ENCODE data around the gene BCL2L15.
A peak's percentile ranks its signal among the peaks of the same experiment; 100 is the strongest.

Gene BCL2L15

DNA sequence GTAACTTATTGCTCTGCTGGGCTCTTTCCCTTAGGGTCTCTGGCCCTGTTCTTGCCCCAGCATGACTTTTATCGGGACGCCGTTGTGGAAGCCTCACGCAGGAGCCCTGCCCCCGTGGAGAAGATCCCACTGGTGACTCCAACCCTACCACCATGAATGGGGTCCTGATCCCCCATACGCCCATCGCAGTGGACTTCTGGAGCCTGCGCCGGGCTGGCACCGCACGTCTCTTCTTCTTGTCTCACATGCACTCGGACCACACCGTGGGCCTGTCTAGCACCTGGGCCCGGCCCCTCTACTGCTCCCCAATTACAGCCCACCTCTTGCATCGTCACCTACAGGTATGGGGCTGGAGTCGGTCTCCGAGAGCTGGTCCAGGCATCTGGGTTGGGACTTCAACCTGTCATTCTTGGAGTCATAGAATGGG is 18.1 kb upstream of the BCL2L15 start:
- DNase-seq (ENCODE audit: low spot score): no peak

- DNase-seq (ENCODE audit: low spot score): peak; percentile 98
These were observed 17.5 kb upstream of the BCL2L15 start, which contains the start of the genes AP4B1 and DCLRE1B for GRCh38 chr1:113904674-113905434. Gene AP4B1, minus strand, starts transcription at chr1:113904799. Its CDS starts 82 bp downstream, at chr1:113904717. Gene DCLRE1B, plus strand, starts transcription at chr1:113905326. Its CDS starts 261 bp downstream, at chr1:113905587.

DNA sequence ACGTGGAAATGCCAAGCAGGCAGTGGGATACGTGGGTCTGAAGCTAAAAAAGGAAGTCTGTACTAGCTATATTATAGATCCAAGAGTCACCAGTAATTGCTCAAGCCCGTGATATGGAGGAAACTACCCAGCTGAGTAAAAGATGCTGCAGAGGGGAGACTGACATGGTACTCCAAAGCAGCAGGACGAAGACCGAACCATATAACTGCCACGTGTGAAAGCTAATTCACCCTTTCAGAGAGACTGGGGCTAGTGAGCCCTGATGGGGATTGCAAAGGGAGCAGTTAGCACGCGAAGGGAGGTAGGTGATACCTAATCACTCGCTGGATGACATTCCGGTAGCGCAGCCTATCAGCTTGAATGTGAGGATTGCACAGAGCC is 16.9 kb upstream of the BCL2L15 start:
- no peak for DNase-seq (ENCODE audit: low spot score)

DNA sequence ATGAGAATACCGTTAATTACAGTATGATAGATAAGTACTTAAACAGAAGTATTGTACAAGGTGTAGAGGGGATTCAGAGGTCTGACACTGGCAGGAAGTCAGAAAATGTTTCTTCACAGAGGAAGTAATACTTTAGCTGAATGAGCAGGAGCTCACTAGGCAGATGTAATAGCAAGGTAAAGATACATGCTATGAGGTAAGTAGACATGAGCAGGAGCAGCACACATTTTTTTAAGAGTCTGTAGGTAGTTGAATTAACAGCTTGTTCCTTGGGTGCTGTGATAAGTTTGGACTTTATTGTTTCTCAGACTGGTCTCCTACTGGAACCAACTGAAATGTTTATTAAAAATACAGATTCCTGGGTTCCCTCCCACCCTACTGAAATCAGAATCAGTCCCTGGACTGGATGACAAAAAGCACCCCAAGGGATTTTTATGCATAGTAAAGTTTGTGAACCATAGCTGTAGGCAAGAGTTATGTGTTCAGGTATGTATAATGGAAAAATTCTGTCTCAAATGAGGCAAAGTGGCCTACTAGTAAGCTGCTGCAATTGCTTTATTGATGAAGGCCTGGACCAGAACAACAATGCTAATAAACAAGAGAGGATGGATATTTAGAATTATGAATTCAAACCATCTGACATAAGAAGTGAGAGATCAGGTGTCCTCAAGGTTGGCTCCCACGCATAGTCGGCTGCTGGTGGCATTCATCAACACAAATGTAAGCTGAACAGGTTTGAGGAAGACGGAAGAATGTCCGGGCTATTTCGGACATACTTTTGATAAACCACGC is 16.3 kb upstream of the BCL2L15 start:
- DNase-seq (ENCODE audit: low spot score): no peak

- no peak for DNase-seq (ENCODE audit: low spot score)
These were observed 13.8 kb upstream of the BCL2L15 start for GRCh38 chr1:113901191-113901590.

DNA sequence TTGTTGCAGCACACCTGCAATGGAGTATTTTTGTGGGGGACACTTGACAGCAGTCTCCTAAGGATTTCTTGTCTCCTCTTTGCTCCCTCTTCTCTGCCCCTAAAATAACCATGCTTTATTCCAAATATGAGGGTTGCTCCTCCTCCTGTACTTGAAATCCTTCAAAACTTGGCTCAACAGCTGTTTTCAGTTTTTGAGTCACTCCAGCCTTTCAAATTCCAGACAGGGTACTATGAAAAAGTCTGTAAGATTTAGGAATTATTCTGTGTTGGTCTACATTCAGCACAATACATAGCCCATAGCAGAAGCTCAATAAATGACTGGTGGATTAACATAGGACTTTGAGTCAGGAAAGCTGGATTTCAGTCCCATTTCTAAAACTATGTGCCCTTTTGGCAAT is 11.7 kb upstream of the BCL2L15 start:
- DNase-seq (ENCODE audit: low spot score): peak; percentile 32

DNA sequence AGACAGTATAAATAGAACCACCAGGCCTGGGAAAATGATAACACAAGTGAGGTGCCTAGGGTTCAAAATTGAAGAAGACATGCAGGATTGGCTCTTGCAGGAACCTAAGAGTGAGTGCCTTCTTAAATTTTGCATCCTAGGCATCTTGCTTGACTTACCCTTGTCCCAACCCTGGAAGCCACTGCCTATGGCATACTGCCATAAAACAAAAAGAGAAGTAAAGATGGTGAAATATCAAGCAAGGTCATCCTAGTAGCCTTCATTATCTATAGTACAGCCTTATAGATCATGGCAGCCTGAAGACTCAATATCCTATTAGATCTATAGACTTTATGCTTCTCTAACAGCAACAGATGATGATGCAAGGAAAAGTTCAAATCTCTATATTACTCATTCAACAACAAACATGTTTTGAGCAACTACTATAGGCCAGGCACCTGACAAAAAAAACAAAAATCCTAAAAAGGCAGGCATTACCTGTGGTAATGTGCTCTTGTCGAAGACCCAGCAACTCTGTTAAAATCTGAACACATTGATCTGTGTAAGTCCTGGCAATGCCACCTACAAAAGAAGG is 10.9 kb upstream of the BCL2L15 start:
- DNase-seq (ENCODE audit: low spot score): no peak

GRCh38 chr1:113895961-113896360 is 8.6 kb upstream of the BCL2L15 start:
- no peak for DNase-seq (ENCODE audit: low spot score)

DNA sequence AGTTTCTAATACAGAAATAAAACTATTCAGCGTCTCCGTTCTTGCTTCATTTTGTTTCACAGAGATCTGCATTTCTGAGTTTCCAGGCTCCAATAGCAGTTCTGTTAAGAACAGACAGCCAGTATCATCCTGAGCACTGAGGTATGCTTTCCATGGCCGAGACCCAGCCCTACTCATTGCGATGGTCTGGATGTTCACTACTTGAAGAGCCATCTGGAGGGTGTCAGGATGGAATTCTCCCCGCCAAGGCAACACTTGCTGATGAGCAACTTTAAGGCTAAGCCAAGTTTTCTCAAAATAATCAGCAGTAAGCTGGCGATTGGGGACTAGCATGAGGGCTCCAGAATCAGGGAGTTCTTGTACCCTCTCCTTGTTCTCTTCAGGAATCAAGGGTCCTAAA is 7.7 kb upstream of the BCL2L15 start:
- no peak for DNase-seq (ENCODE audit: low spot score)

GRCh38 chr1:113893267-113893666 is 5.9 kb upstream of the BCL2L15 start:
- DNase-seq (ENCODE audit: low spot score): no peak

- DNase-seq (ENCODE audit: low spot score): no peak
These were observed 4.3 kb upstream of the BCL2L15 start for GRCh38 chr1:113891631-113892220.

DNA sequence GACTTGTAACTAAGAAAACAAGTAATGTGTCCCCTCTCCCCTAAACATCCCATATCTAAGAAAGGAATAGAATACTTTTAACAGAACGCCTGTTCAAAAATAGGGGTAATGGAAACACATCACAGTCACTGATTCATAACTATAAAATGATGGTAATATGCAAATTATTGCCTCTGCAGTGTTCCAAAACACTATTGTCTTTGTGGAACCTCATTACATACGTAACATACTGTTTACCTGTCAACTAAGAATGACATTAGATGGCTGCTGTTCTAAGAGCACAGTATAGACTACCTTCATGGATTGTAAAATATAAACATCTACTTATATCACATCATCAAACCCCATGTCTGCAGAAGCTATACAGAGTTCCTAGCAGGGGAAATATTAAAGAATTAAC is 3.4 kb upstream of the BCL2L15 start:
- DNase-seq (ENCODE audit: low spot score): no peak

DNA sequence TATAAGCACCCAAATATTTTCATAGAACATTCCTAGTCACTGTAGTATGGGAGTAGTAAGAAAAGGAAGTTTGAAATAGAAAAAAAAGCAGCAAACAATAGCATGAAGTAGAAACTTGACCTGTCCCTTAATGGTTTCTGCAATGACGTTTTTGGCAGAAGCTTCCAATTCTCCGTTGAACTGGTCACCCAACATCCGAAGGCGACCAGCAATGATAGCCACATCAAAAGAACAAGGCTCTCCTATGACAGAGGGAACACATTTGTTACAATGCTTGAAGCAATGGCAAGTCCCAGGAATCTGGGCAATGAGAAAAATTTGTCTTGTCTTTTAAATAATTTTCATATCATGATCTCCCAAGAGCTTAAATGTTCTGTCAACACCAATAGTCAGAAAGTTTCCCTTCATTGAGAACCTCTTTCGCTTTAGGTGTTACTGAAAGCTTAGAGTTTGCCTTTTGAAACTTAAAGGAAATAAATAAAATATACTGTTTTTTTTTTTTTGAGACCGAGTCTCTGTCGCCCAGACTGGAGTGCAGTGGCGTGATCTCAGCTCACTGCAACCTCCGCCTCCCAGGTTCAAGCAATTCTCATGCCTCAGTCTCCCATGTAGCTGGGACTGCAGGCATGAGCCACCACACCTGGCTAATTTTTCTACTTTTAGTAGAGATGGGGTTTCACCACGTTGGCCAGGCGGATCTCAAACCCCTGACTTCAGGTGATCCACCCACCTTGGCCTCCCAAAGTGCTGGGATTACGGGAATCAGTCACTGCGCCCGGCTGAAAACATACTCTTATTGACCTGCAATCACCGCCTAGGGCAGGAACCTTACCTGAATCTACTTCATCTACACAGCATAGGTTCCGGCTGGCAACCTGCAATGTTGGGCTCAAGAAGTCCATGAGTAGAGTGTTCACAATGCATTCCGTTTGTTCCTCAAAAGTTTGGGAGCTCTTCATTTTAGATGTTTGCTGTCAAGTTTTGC is 672 bp downstream of the BCL2L15 start:
- DNase-seq (ENCODE audit: low spot score): no peak

- no peak for DNase-seq (ENCODE audit: low spot score)
These were observed 5.7 kb downstream of the BCL2L15 start for GRCh38 chr1:113881661-113882060.

DNA sequence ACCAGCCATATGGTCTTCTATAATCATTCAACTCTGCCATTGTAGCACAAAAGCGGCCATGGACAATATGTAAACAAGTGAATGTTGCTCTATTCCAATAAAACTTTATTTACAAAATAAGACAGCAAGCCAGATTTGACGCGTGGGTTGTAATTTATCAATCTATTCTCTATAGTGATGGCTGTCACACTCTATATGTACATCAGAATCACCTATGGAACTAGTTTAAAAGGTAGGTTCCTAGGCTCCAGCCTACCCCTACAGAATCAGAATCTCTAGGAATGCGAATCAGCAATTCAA is 7.7 kb downstream of the BCL2L15 start:
- DNase-seq (ENCODE audit: low spot score): no peak

GRCh38 chr1:113876176-113876575 is 11.2 kb downstream of the BCL2L15 start:
- DNase-seq (ENCODE audit: low spot score): no peak

DNA sequence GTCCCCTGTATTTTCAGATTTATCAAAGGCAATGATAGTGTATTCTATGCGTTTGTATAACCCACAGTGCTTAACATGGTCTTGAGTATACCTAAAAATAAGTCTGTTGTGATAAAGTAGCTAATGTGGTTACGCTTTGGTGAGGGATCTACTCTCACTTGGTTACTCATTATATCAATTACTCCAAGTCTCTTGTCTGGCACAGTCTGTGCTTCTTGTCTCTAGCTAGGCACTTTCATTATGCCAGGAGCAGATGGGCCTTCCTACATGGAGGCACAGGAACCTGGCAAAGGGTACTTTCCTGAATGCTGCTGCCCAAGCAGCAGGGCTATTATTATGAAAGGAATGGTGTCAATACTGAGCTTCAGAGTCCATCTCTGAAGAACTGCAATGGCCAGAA is 11.7 kb downstream of the BCL2L15 start:
- no peak for DNase-seq (ENCODE audit: low spot score)

GRCh38 chr1:113874012-113874879 is 13.1 kb downstream of the BCL2L15 start:
- no peak for DNase-seq (ENCODE audit: low spot score)

GRCh38 chr1:113872219-113872935 is 15.0 kb downstream of the BCL2L15 start:
- no peak for DNase-seq (ENCODE audit: low spot score)

DNA sequence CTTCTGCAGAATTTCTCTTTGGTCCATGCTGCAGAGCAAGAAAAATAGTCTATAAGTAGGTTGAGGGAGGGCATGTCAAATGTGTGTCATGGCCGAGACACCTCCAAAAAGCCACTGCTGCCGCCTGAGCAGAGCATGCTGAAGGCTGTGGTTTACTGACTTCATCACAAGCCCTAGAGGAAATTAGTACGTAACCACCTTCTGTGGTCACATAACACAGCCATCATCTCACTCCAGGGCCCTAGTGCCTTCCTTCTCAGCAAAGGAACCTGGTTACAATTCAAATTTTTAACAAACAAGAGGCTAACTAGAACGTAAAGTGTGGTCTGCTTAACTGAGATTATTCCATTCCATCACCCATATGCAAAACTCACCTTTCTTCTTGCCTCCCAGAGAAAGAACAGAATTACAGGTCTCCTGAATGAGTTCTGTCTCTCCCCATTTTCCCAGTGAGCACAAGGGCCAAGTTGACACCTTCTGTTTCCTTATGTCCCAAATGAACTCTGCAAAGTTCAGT is 15.7 kb downstream of the BCL2L15 start, which contains the start of gene PTPN22:
PTPN22 (minus strand) TSS at position 116 of the 517 bp plus-strand sequence.
- peak; percentile 74 for DNase-seq (ENCODE audit: low spot score)
